ENCODE measurements around the gene DENND1A.
A peak's percentile ranks its signal among the peaks of the same experiment; 100 is the strongest.
"Not testable (repeated sequence)": the region's sequence is repeated elsewhere in the genome, so short reads cannot be mapped to it uniquely, and the experiment has no call there.

Gene DENND1A

DNA sequence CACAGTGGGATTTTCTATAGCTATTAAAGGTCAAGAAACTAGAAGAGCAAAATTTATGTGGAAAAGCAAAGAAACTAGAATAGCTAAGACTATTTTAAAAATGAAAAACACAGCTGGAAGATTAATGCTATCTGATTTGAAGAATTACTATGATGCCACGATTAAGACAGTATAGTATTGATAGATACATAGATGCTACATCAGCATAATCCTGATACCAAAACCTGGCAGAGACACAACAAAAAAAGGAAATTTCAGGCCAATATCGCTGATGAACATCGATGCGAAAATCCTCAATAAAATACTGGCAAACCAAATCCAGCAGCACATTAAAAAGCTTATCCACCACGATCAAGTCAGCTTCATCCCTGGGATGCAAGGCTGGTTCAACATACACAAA, 201.4 kb downstream of the DENND1A start:
- DNase-seq (ENCODE audit: low spot score) = not testable (repeated sequence)

- DNase-seq (ENCODE audit: low spot score) = no peak
Observed at GRCh38 chr9:123727332-123727731, 202.6 kb downstream of the DENND1A start.

GRCh38 chr9:123725389-123725788, 204.5 kb downstream of the DENND1A start:
- peak; percentile 71 for DNase-seq (ENCODE audit: low spot score)

GRCh38 chr9:123724211-123724796, 205.6 kb downstream of the DENND1A start:
- peak; percentile 40 for DNase-seq (ENCODE audit: low spot score)

DNA sequence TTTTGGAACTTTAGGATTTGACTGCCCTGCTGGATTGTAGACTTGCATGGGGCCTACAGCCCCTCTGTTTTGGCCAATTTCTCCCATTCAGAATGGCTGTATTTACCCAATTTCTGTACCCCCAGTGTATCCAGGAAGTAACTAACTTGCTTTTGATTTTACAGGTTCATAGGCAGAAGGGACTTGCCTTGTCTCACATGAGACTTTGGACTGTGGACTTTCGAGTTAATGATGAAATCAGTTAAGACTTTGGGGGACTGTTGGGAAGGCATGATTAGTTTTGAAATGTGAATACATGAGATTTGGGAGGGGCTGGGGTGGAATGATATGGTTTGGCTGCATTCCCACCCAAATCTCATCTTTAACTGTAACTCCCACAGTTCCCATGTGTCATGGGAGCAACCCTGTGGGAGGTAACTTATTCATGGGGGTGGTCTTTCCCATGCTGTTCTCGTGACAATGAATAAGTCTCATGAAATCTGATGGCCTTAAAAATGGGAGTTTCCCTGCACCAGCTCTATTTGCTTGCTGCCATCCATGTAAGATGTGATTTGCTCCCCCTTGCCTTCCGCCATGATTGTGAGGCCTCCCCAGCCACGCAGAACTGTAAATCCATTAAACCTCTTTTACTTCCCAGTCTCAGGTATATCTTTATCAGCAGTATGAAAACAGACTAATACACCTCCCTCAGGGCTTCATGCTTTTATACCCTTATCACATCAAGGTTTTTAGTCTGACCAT, 206.6 kb downstream of the DENND1A start:
- DNase-seq (ENCODE audit: low spot score) = no peak

GRCh38 chr9:123722378-123722777, 207.5 kb downstream of the DENND1A start:
- DNase-seq (ENCODE audit: low spot score) = no peak

DNA sequence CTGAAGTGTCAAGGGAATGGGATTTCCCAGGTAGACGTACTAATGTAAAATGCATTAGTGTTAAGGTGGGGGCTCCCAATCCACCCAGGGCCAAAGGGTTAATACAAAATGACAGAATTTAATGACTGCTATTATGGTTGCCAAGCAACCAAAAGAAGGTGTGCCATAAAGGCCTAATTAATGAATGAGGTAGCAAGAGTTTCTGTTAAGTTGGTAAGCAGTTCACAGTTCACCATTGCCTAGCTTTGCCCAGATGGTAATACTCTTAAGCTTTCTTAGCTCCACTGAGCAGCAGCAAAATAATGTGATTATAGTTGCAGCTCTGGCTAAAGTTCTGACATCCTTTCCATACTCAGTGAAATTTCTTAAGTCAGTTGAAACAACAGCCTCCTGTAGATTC, 211.7 kb downstream of the DENND1A start:
- DNase-seq (ENCODE audit: low spot score) = no peak

DNA sequence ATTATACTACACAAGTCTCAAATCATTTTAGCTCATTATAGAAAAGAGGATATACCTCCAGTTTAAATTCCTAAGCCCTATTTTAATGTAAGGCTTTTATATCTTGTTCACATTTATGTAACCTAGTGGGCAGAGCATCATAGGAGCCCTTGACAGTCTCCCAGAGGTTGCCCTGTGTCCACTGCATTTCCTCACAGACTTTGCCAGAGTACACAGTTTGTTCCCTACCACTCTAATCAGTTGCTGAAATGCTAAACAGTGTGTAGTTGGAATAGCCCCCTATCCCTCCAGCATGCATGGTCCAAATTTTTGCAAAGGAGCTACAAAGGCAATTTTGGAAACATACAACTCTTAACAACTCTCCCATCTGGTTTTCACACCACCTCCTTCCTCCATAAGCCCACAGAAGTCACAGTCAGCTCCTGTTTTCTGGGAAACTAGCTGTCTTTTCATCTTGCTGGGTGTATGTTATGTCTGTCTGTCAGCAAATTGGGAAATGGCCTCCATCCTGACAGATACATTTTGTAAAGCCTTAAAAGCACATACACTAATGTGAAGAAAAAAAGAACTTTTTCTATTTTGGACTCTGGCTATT, 212.2 kb downstream of the DENND1A start:
- no peak for DNase-seq (ENCODE audit: low spot score)

GRCh38 chr9:123716339-123716945, 213.5 kb downstream of the DENND1A start:
- no peak for DNase-seq (ENCODE audit: low spot score)

DNA sequence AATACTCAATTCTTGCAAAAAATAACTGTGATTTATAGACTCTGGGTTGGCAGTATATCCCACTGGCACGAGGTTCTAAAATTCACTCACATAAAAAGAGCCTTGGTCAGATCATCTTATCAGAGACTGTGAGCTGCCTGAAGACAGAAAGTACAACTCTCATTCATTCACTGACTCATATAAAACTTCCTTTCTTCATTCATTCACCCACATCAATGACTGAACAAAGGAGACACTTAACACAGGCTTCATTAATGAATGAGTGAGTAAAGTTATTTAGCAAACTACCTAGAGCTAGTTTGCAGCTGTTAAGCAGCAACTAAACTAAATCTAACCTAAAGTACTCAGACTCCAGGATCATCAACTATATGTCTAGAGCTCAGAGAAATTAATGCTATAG, 214.7 kb downstream of the DENND1A start:
- no peak for DNase-seq (ENCODE audit: low spot score)

- no peak for DNase-seq (ENCODE audit: low spot score)
Observed at GRCh38 chr9:123713282-123713681, 216.6 kb downstream of the DENND1A start.

DNA sequence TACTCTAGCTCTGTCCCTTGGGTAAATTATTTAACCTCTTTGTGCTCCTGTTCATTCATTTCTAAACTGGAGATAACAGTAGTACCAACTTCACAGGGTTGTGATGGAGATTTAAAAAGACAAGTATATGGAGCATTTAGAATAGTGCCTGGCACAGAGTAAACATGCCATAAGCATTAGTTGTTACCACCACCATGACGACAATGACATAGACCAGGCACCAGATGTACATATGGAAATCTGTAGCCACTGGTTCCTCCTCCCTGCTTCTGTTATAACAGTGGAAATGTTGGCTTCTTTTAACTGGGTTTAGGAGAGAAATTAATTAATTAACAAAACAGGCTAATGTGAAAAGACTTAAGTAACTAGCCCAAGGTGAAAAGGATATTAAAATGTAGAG, 217.5 kb downstream of the DENND1A start:
- no peak for DNase-seq (ENCODE audit: low spot score)

GRCh38 chr9:123710299-123710698, 219.6 kb downstream of the DENND1A start:
- DNase-seq (ENCODE audit: low spot score) = no peak

DNA sequence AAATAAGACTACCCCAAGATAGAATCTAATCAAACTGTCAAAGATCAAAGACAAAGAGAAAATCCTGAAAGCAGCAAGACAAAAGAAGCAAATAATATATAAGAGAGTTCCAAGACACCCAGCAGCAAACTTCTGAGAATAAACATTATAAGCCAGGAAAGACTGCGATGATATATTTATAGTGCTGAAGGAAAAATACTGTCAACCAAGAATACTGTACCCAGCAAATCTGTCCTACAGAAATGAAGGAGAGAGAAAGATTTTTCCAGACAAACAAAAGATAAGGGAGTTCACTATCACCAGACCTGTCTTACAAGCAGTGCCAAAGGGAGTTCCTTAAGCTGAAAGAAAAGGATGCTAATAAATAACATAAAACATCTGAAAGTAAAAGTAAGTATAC, 227.4 kb downstream of the DENND1A start:
- no peak for DNase-seq (ENCODE audit: low spot score)

GRCh38 chr9:123697686-123698085, 232.2 kb downstream of the DENND1A start:
- DNase-seq (ENCODE audit: low spot score) = no peak

DNA sequence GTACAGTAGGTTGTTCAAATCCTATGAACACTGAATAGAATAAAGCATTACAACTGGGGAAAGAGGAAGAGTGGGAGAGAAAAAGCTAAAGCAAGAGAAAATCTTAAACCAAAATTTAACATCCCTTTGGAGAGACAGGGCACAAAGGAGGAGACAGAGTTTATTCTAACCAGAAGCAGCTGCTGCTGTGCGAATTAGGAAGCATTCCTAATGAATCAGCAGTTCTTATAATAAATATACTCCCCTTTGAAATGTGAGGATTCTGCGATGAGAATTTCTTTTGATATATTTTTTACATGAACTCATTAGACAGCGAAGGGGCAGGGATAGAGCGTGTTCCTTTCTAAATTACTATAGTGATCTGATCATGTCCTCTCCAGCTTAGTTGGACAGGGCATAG, 233.4 kb downstream of the DENND1A start:
- no peak for DNase-seq (ENCODE audit: low spot score)

DNA sequence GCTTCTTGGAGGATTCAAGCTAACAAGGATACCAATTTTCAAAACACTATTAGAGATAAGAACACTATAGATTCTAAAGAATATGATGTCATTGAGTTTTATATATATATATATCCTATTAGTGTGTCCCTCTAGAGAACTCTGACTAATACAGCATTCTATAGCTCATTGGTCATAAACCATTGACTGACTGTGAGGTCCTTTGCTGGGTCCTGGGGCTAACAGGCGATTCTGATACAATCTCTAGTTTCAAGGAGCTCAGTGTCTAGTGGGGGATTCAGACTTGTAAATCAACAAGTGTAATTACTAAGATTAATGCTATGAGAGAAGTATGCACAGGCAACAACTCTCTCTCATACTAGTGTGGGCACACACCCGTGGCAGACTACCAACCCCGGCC, 234.5 kb downstream of the DENND1A start:
- no peak for DNase-seq (ENCODE audit: low spot score)

- DNase-seq (ENCODE audit: low spot score) = no peak
Observed at GRCh38 chr9:123691765-123692303, 238.1 kb downstream of the DENND1A start.

DNA sequence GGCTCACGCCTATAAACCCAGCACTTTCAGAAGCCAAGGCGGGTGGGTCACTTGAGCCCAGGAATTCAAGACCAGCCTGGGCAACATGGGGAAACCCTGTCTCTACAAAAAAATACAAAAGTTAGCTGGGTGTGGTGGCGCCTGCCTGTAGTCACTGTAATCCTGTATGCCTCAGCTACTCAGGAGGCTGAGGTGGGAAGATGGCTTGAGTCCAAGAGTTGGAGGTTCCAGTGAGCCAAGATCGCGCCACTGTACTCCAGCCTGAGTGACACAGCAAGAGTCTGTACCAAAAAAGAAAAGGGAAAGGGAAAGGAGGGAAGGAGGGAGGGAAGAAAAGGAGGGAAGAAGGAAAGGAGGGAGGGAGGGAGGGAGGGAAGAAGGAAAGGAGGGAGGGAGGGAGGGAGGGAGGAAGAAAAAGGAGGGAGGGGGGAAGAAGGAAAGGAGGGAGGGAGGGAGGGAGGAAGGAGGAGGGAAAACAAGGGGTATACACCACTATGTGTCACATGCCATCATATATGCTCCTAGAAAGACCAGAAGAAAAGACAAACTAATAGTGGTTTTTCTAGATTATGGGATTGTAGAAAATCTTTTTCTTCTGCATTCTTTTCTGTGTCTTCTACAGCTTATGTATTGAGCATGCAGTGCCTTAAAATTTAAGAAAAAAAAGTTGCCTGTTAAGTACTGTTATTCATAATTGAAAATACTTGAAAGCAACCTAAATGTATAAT, 240.1 kb downstream of the DENND1A start:
- DNase-seq (ENCODE audit: low spot score) = no peak

GRCh38 chr9:123687246-123687751, 242.6 kb downstream of the DENND1A start:
- DNase-seq (ENCODE audit: low spot score) = no peak

- no peak for DNase-seq (ENCODE audit: low spot score)
Observed at GRCh38 chr9:123686829-123687192, 243.1 kb downstream of the DENND1A start.

All from cerebellar cortex (tissue), 1 donor.